D341Med (cell line): ENCODE measurements around the gene NOD1.
"Not testable (repeated sequence)": the region's sequence is repeated elsewhere in the genome, so short reads cannot be mapped to it uniquely, and the experiment has no call there.

Experiments
- DNase-seq: peaks from one replicate; pipeline ENCODE4 v3.0.0; 2012; ENCODE audit warnings: low spot score

NOD1 gene

GRCh38 chr7:30504301-30505173 lies 26.0 kb upstream of the NOD1 start, which contains the start of gene GGCT:
Gene GGCT (minus strand): TSS chr7:30504829. CDS start chr7:30504709, 120 bp downstream.
- peak; percentile 99 for DNase-seq

GRCh38 chr7:30503274-30504212 lies 25.0 kb upstream of the NOD1 start:
- DNase-seq, result no peak

GRCh38 chr7:30502470-30503251 lies 24.1 kb upstream of the NOD1 start:
- no peak for DNase-seq

DNA sequence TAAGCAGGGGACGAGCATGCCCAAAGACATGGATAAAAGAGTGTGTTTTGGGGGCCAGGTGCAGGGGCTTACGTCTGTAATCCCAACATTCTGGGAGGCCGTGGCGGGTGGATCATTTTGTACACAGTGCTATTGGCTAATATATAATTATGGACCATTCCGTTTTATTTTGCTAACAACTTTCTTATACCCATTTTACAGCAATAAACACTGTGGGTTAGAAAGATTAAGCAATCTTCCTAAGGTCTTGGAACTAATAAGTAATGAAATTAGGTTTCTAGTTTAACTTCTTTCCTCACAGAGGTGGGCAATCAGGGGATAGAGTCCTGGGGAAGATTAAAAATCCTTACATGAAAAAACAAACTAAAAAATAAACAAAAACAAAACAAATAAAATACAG lies 22.7 kb upstream of the NOD1 start:
- DNase-seq, result no peak

GRCh38 chr7:30493228-30493627 lies 14.6 kb upstream of the NOD1 start:
- DNase-seq, result no peak

GRCh38 chr7:30491417-30491816 lies 12.8 kb upstream of the NOD1 start:
- no peak for DNase-seq

DNA sequence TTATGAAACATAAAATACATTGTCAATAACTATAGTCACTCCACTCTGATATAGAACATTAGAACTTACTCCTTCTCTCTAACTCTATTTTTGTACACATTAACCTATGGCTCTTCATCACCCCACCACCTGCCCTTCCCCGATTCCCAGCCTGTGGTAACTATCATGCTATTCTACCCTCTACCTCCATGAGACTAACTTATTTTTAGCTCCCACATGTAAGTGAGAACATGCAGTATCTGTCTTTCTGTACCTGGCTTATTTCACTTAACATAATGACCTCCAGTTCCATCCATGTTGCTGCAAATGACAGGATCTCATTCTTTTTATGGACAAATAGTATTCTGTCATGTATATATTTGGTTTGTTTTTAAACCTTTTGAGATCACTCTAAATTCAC lies 8.8 kb upstream of the NOD1 start:
- no peak for DNase-seq

GRCh38 chr7:30485667-30486066 lies 7.1 kb upstream of the NOD1 start:
- DNase-seq, result no peak

GRCh38 chr7:30481416-30481815 lies 2.8 kb upstream of the NOD1 start:
- not testable (repeated sequence) for DNase-seq

- no peak for DNase-seq
These were observed 877 bp upstream of the NOD1 start for GRCh38 chr7:30479202-30480120.

- peak; percentile 51 for DNase-seq
These were observed 2.0 kb downstream of the NOD1 start for GRCh38 chr7:30476459-30477145.

DNA sequence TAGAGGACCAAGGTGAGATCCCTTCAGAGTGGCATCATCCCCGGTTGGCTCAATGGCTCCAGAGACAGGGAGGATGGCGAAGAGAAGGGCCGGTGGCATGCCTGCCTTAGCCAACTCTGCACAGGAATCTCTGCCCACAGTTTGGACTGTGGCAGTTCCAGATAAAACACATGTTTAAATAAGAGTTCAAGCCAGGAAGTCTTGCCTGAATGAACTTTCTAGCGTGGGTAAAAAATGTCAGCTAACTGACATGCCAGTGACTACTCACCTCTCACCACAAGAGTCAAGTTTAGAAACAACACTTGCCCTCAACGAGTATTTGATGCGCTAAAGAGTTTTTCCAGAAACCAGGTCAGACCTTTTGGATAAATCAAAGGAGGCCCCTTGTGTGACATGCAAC lies 3.0 kb downstream of the NOD1 start:
- no peak for DNase-seq

DNA sequence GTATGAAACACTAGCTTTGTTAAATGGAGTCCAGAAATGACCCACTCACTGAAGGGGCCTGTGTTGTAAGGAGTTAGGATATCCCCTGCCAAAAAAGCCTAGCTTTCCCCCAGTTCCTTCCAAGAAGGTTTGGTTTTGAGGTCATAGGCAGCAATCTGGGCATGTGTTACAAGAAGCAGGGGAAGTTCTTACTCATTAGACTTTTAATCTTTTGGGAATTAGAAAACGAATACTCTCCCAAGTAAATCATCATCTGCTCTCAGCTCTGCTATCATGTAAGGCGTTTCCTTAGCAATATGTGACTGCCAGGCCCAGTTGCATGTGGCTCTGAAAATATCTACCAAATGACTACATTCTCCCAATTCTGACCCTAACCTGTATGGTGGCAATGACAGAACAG lies 3.7 kb downstream of the NOD1 start:
- DNase-seq, result no peak

DNA sequence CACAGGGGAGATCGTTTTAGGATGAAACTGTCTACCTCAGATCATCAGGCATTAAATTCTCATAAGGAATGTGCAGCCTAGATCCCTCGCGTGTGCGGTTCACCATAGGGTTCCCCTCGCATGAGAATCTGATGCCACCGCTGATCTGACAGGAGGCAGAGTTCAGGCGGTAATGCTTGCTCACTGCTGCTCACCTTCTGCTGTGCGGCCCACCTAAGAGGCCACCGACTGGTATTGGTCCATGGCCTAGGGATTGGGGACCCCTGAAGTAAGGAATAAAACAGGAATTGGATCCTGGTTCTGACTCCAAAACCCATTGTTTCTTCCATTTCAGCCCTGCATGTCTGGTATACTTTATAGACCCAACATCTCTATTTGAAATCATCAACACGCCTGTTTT lies 4.1 kb downstream of the NOD1 start:
- DNase-seq, result no peak

GRCh38 chr7:30473903-30474302 lies 4.7 kb downstream of the NOD1 start:
- DNase-seq, result no peak

- no peak for DNase-seq
These were observed 5.5 kb downstream of the NOD1 start for GRCh38 chr7:30472784-30473775.

GRCh38 chr7:30472081-30472783 lies 6.4 kb downstream of the NOD1 start:
- DNase-seq, result no peak

- DNase-seq, result no peak
These were observed 7.4 kb downstream of the NOD1 start for GRCh38 chr7:30471205-30471604.
